H1 (cell line): ENCODE results near the gene LENG9. TPM values are rescaled to one million over a fixed set of nuclear protein-coding genes. Genes with fewer than 3 reads are reported as not detected.

Experiments
- CTCF ChIA-PET: fragments of 300-600 bp; sonication (Branson Sonifier 250); formaldehyde crosslinking; loops from one replicate; lab custom pipeline; 2021; ENCODE audit not compliant: partially characterized antibody; lab: Charles Lee
- POLR2A ChIA-PET: fragments of 300-600 bp; sonication (Branson Sonifier 250); formaldehyde crosslinking; loops from one replicate; lab custom pipeline; 2021; ENCODE audit warnings: inconsistent platforms; ENCODE audit not compliant: partially characterized antibody; lab: Charles Lee
- DNase-seq, 2 experiments: peaks; one replicate each; pipeline versions ENCODE4 v3.0.0 to v3.0.0-alpha.2; 2010 to 2022; ENCODE audit warnings: low spot score in 2 of 2, low read depth in 1 of 2, mixed read lengths in 1 of 2
- FAIRE-seq: peaks from 2 replicates; lab custom pipeline; 2011; peaks lifted over from hg19 to GRCh38; lab: Jason Lieb, UNC
- H2AFZ ChIP-seq: 2 replicates; pipeline ENCODE4 v1.8.1; 2012; ENCODE audit warnings: low read length, inconsistent platforms
- H2AK5ac ChIP-seq: 2 replicates; pipeline ENCODE4 v1.6.1; 2013; ENCODE audit warnings: low read depth, low read length
- H2BK120ac ChIP-seq: replicated peaks from 2 replicates; pipeline ENCODE3; 2013; ENCODE audit warnings: low read depth, low read length, inconsistent platforms
- H2BK12ac ChIP-seq: 2 replicates; pipeline ENCODE4 v1.6.1; 2013; ENCODE audit warnings: low read depth, low read length
- H2BK15ac ChIP-seq: 2 replicates; pipeline ENCODE4 v1.6.1; 2013; ENCODE audit warnings: low read length
- H2BK20ac ChIP-seq: 2 replicates; pipeline ENCODE4 v1.6.1; 2013; ENCODE audit warnings: low read length
- H2BK5ac ChIP-seq: 2 replicates; pipeline ENCODE4 v1.6.1; 2013; ENCODE audit warnings: low read depth, low read length
- H3K14ac ChIP-seq: 2 replicates; pipeline ENCODE4 v1.6.1; 2013; ENCODE audit warnings: inconsistent platforms; ENCODE audit not compliant: insufficient read length
- H3K18ac ChIP-seq: 2 replicates; pipeline ENCODE4 v1.6.1; 2013; ENCODE audit warnings: low read length; ENCODE audit errors: extremely low read depth
- H3K23ac ChIP-seq: 2 replicates; pipeline ENCODE4 v1.6.1; 2013; ENCODE audit warnings: inconsistent platforms; ENCODE audit not compliant: insufficient read length
- H3K23me2 ChIP-seq: 2 replicates; pipeline ENCODE4 v1.6.1; 2013; ENCODE audit warnings: low read depth, low read length
- H3K27ac ChIP-seq: 2 replicates; pipeline ENCODE4 v1.6.1; 2011; ENCODE audit warnings: low read depth, low read length, inconsistent platforms
- H3K27me3 ChIP-seq, 4 experiments: replicated peaks in 1 of 4; 1 replicate in 1 of 4; 2 replicates in 3 of 4; pipeline versions ENCODE4 v1.6.1 to v1.8.1; 2011 to 2013; ENCODE audit warnings: low read length in 3 of 4, mild to moderate bottlenecking in 3 of 4, inconsistent platforms in 2 of 4, mixed read lengths in 2 of 4, moderate library complexity in 1 of 4; ENCODE audit not compliant: control insufficient read depth in 3 of 4, insufficient read depth in 3 of 4; ENCODE audit errors: extremely low read depth in 1 of 4
- H3K36me3 ChIP-seq, 4 experiments: 2 replicates each; pipeline versions ENCODE4 v1.6.1 to v1.8.1; 2011 to 2013; ENCODE audit warnings: mild to moderate bottlenecking in 4 of 4, low read length in 3 of 4, moderate library complexity in 2 of 4, control low read depth in 1 of 4, inconsistent platforms in 1 of 4; ENCODE audit not compliant: insufficient read depth in 4 of 4, control insufficient read depth in 2 of 4
- H3K4ac ChIP-seq: replicated peaks from 2 replicates; pipeline ENCODE3; 2013; ENCODE audit warnings: low read length, low read depth, mixed read lengths, inconsistent platforms; ENCODE audit not compliant: insufficient read length
- H3K4me1 ChIP-seq, 4 experiments: replicated peaks in 1 of 4; 1 replicate in 1 of 4; 2 replicates in 3 of 4; pipeline versions ENCODE4 v1.6.1 to v1.8.1; 2011 to 2013; ENCODE audit warnings: low read length in 3 of 4, inconsistent platforms in 2 of 4, mixed read lengths in 1 of 4; ENCODE audit not compliant: insufficient read depth in 4 of 4, control insufficient read depth in 3 of 4
- H3K4me2 ChIP-seq, 2 experiments: 2 replicates each; pipeline versions ENCODE4 v1.6.1 to v1.8.1; 2011 to 2013; ENCODE audit warnings: low read depth in 2 of 2, low read length in 2 of 2, control low read depth in 1 of 2, inconsistent platforms in 1 of 2, mild to moderate bottlenecking in 1 of 2; ENCODE audit not compliant: insufficient read depth in 1 of 2
- H3K4me3 ChIP-seq, 4 experiments: fragments of 200-600, 300-600 bp in 1 of 4; sonication (generic), shearing (Covaris generic), sonication (Bioruptor Twin) in 1 of 4; 2 replicates each; pipeline versions ENCODE4 v1.5.1 to v1.8.1; 2011 to 2016; ENCODE audit warnings: low read length in 4 of 4, low read depth in 3 of 4, control low read depth in 2 of 4, inconsistent platforms in 2 of 4, mild to moderate bottlenecking in 2 of 4, mixed read lengths in 1 of 4, moderate library complexity in 1 of 4; ENCODE audit not compliant: insufficient read depth in 2 of 4; ENCODE audit errors: extremely low read depth in 1 of 4
- H3K56ac ChIP-seq: replicated peaks from 2 replicates; pipeline ENCODE3; 2013; ENCODE audit warnings: low read depth, mild to moderate bottlenecking, mixed read lengths, low read length, inconsistent platforms; ENCODE audit not compliant: insufficient read length
- H3K79me1 ChIP-seq: 2 replicates; pipeline ENCODE4 v1.6.1; 2013; ENCODE audit warnings: low read depth, low read length, control low read depth
- H3K79me2 ChIP-seq, 2 experiments: 2 replicates each; pipeline versions ENCODE4 v1.6.1 to v1.8.1; 2012 to 2013; ENCODE audit warnings: low read length in 2 of 2, mild to moderate bottlenecking in 2 of 2, inconsistent platforms in 1 of 2; ENCODE audit not compliant: insufficient read depth in 2 of 2, control insufficient read depth in 1 of 2
- H3K9ac ChIP-seq, 4 experiments: replicated peaks in 1 of 4; 1 replicate in 1 of 4; 2 replicates in 3 of 4; pipeline versions ENCODE4 v1.6.1 to v1.8.1; 2011 to 2013; ENCODE audit warnings: low read depth in 3 of 4, low read length in 3 of 4, control low read depth in 2 of 4, mild to moderate bottlenecking in 2 of 4, moderate library complexity in 2 of 4, inconsistent platforms in 1 of 4; ENCODE audit errors: extremely low read depth in 1 of 4
- H3K9me3 ChIP-seq, 2 experiments: 2 replicates each; pipeline versions ENCODE4 v1.6.1 to v1.8.1; 2012 to 2013; ENCODE audit warnings: mild to moderate bottlenecking in 2 of 2, moderate library complexity in 2 of 2, control low read depth in 1 of 2, inconsistent platforms in 1 of 2, low read depth in 1 of 2, low read length in 1 of 2, mixed read lengths in 1 of 2; ENCODE audit not compliant: insufficient read depth in 2 of 2
- H4K20me1 ChIP-seq, 2 experiments: replicated peaks in 1 of 2; 2 replicates each; pipeline versions ENCODE3 to v1.8.1; 2011 to 2013; ENCODE audit warnings: inconsistent platforms in 2 of 2, low read length in 2 of 2, mild to moderate bottlenecking in 1 of 2; ENCODE audit not compliant: insufficient read depth in 2 of 2, control insufficient read depth in 1 of 2
- H4K5ac ChIP-seq: 2 replicates; pipeline ENCODE4 v1.6.1; 2013; ENCODE audit warnings: low read length, low read depth, mixed read lengths, inconsistent platforms; ENCODE audit not compliant: insufficient read length
- H4K8ac ChIP-seq: 2 replicates; pipeline ENCODE4 v1.8.0; 2013; ENCODE audit warnings: mild to moderate bottlenecking, moderate library complexity, low read length, inconsistent platforms; ENCODE audit not compliant: insufficient read depth; ENCODE audit errors: extremely low read depth
- H4K91ac ChIP-seq: replicated peaks from 2 replicates; pipeline ENCODE3; 2013; ENCODE audit warnings: low read length, mixed read lengths, inconsistent platforms; ENCODE audit not compliant: insufficient read length
- BACH1 ChIP-seq: IDR thresholded peaks from 2 replicates; pipeline ENCODE4 v1.6.1; 2012; ENCODE audit warnings: low read length, improper control_type of control experiment
- CHD1 ChIP-seq: IDR thresholded peaks from 2 replicates; pipeline ENCODE4 v1.6.1; 2012; ENCODE audit warnings: low read depth, low read length, improper control_type of control experiment
- EP300 ChIP-seq, 2 experiments: IDR thresholded peaks; 1 replicate in 1 of 2; 2 replicates in 1 of 2; pipeline ENCODE4 v1.6.1; 2011 to 2012; ENCODE audit warnings: low read depth in 2 of 2, low read length in 2 of 2, mild to moderate bottlenecking in 2 of 2, borderline replicate concordance in 1 of 2, inconsistent platforms in 1 of 2, moderate library complexity in 1 of 2
- GTF2F1 ChIP-seq: IDR thresholded peaks from 2 replicates; pipeline ENCODE4 v1.6.1; 2012; ENCODE audit warnings: low read depth, low read length, improper control_type of control experiment, borderline replicate concordance
- NANOG ChIP-seq: IDR thresholded peaks from 2 replicates; pipeline ENCODE4 v1.6.1; 2011; ENCODE audit warnings: low read length, low read depth, mild to moderate bottlenecking, inconsistent platforms; ENCODE audit not compliant: insufficient read depth, poor library complexity, severe bottlenecking
- RAD21 ChIP-seq, 2 experiments: IDR thresholded peaks in 1 of 2; conservative IDR thresholded peaks in 1 of 2; 2 replicates each; pipeline ENCODE4 v1.6.1; 2011; ENCODE audit warnings: low read depth in 2 of 2, low read length in 2 of 2, improper control_type of control experiment in 1 of 2, inconsistent platforms in 1 of 2, mild to moderate bottlenecking in 1 of 2, moderate library complexity in 1 of 2
- RBBP5 ChIP-seq: IDR thresholded peaks from 2 replicates; pipeline ENCODE4 v1.7.1; 2012; ENCODE audit warnings: low read depth, mild to moderate bottlenecking, inconsistent platforms, low read length, moderate library complexity, borderline replicate concordance
- RXRA ChIP-seq: IDR thresholded peaks from 2 replicates; pipeline ENCODE4 v1.6.1; 2011; ENCODE audit warnings: low read depth, mild to moderate bottlenecking, low read length, moderate library complexity; ENCODE audit not compliant: insufficient read depth
- SP1 ChIP-seq: IDR thresholded peaks from 2 replicates; pipeline ENCODE4 v1.6.1; 2011; ENCODE audit warnings: low read depth, low read length
- SRF ChIP-seq: IDR thresholded peaks from 2 replicates; pipeline ENCODE4 v1.6.1; 2011; ENCODE audit warnings: mild to moderate bottlenecking, low read depth, low read length, moderate library complexity
- TBP ChIP-seq: IDR thresholded peaks from 2 replicates; pipeline ENCODE4 v1.6.1; 2011; ENCODE audit warnings: low read depth, low read length, improper control_type of control experiment
- TEAD4 ChIP-seq: IDR thresholded peaks from 2 replicates; pipeline ENCODE4 v1.6.1; 2012; ENCODE audit warnings: low read depth, low read length, inconsistent platforms, mixed read lengths
- YY1 ChIP-seq: IDR thresholded peaks from 2 replicates; pipeline ENCODE4 v1.6.1; 2011; ENCODE audit warnings: low read depth, mild to moderate bottlenecking, low read length
- WGBS, 2 experiments: shearing (Covaris generic) in 1 of 2; methylation state at CpG; one replicate each; pipeline versions ENCODE4 v1.1.6 to v1.1.7; 2013 to 2015; ENCODE audit warnings: low lambda C conversion rate in 2 of 2, mixed read lengths in 2 of 2, inconsistent platforms in 1 of 2, low coverage in 1 of 2, missing lambda C conversion rate in 1 of 2; ENCODE audit not compliant: insufficient replicate concordance in 2 of 2, insufficient coverage in 1 of 2, insufficient read length in 1 of 2; ENCODE audit errors: extremely low coverage in 1 of 2, missing lambda C conversion rate in 1 of 2; 5-methylcytosine and 5-hydroxymethylcytosine counted together
- polyA plus RNA-seq, 7 experiments: library from polyadenylated mRNA; depleted of rRNA in 3 of 7; stranded (reverse) in 5 of 7; unstranded in 2 of 7; fragments of >200 nt in 5 of 7; fragments of 200-250 nt in 2 of 7; gene quantifications; 1 replicate in 5 of 7; 2 replicates in 1 of 7; 4 replicates in 1 of 7; pipeline versions ENCODE4 v1.2.1 to v1.2.3, GENCODE V29; 2011 to 2013; ENCODE audit warnings: missing spikeins in 2 of 7, mixed read lengths in 2 of 7
- total RNA-seq: library from RNA; stranded (reverse); fragmentation: NEBNext Ultra II Directional; extraction: Animal tissue kit (Norgen Biotek cat#: 25700); gene quantifications from 2 replicates; pipeline ENCODE4 v1.2.1, GENCODE V29; 2021
- TF ChIP-seq, protein P1 (sequence below): IDR thresholded peaks from 2 replicates; pipeline ENCODE4 v1.6.1; 2011; ENCODE audit warnings: low read depth, mild to moderate bottlenecking, low read length; ENCODE audit not compliant: insufficient read depth

The LENG9 gene
- total and polyA plus RNA-seq, 2 of the 8 experiments (the other 6 are each of a cell fraction or from before 2014, with no cell fraction given): 1.6 to 3.9 TPM

- Histone ChIP-seq H3K79me2 (no peaks in the 10 kb centered on the region), H3K27me3 (no peaks in the 10 kb centered on the region), H3K4ac (no peak overlapping the region), H2BK12ac (no peak overlapping the region), H3K4me2 (no peak overlapping the region), H3K79me1 (no peaks in the 10 kb centered on the region), H3K23me2 (no peaks in the 10 kb centered on the region), H4K8ac (no peak overlapping the region), H3K4me3 (no peak overlapping the region), H3K23ac (no peak overlapping the region), H2BK20ac (no peak overlapping the region), H2AK5ac (no peak overlapping the region), H3K36me3 (no peaks in the 10 kb centered on the region), H4K20me1 (no peaks in the 10 kb centered on the region), H3K14ac (no peak overlapping the region), H2BK120ac (no peak overlapping the region), H3K18ac (no peak overlapping the region), H3K27ac (no peak overlapping the region), H3K9ac (no peak overlapping the region), H2BK15ac (no peak overlapping the region), H2AFZ (no peak overlapping the region), H4K91ac (no peak overlapping the region)
- DNase-seq (no peak), FAIRE-seq (no peak)
- POLR2A ChIA-PET: no interaction called here
- 80% methylated on average over 12 of the region's 12 CpGs; no CpG with 5 or more reads in 1 of the 2 experiments for WGBS, 2 experiments
- TF ChIP-seq TEAD4: no peak
- no peak for TF ChIP-seq NANOG
- no peak for TF ChIP-seq GTF2F1
- no peak for TF ChIP-seq BACH1
- TF ChIP-seq EP300 (IDR thresholded peaks at IDR 0.05; ENCODE audit: borderline replicate concordance in 1 of 2, low read depth in 2 of 2, low read length in 2 of 2): no peak
- TF ChIP-seq RBBP5: no peak
- TF ChIP-seq, protein P1, sequence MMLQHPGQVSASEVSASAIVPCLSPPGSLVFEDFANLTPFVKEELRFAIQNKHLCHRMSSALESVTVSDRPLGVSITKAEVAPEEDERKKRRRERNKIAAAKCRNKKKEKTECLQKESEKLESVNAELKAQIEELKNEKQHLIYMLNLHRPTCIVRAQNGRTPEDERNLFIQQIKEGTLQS: no peak
- no peak for TF ChIP-seq CHD1
- no peak for TF ChIP-seq SRF
- TF ChIP-seq RXRA: no peak
- no peak for TF ChIP-seq YY1
- TF ChIP-seq RAD21 (IDR thresholded peaks at IDR 0.05 in 1 of 2, conservative IDR thresholded peaks at IDR 0.05 in 1 of 2; ENCODE audit: low read depth in 2 of 2, low read length in 2 of 2): no peak
- no peak for TF ChIP-seq TBP
- no peak for TF ChIP-seq SP1
- TF ChIP-seq, all 59 proteins: peak for 0
- Histone ChIP-seq H3K56ac (no peak overlapping the region), H3K9me3 (peaks cover 22 to 54% of the 10 kb centered on the region in 2 experiments), H2BK5ac (no peak overlapping the region), H4K5ac (no peak overlapping the region), H3K4me1 (no peaks in the 10 kb centered on the region; a peak in 1 of 7 replicates)
- CTCF ChIA-PET: no interaction called here
Measured at GRCh38 chr19:54507824-54508223, 44.2 kb upstream of the LENG9 start.
